Measurements from ENCODE around the gene CHRNA5. TPM values are rescaled to one million over a fixed set of nuclear protein-coding genes. Genes with fewer than 3 reads are reported as not detected.
A peak's percentile ranks its signal among the peaks of the same experiment; 100 is the strongest.

Gene CHRNA5
- total and polyA plus RNA-seq, 2 experiments from 2014 or later = 0.24 to 1.3 TPM

DNA sequence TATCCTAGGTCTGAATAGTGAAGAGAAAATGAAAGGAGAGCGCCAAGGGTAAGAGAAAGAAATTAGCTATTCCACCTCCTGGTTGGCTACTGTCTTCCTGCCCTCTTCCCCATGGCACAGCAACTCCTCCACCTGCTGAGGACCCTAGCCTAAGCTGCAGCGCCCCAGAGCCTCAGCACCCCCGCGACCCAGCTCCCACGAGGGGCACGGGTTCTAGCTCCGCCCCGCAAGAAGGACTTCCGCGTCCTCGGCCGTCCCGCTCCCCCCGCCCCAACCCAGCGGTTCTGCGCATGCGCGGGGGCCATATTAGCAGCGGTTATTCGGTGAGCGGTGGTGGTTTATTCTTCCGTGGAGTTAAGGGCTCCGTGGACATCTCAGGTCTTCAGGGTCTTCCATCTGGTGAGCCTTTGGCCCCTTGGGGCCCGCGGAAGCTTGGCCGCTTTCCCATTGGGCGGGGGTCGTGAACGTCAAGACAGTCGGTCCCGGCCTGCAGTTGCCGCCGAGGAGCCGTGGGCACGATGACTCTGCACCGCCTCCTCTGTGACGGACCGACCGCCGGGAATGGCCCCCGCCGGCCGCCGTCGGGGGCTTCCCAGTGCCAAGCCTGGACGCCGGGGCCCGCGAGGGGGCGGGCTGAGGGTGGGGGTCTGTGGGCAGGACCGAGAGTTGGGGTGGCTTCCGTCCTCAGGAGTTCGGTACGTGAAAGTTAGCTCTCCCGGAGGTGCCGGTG is 25.0 kb upstream of the CHRNA5 start, which contains the start of gene PSMA4:
Gene PSMA4, plus strand, starts transcription at position 304 of the 730 bp plus-strand sequence. CDS start 1,484 bp downstream, outside the sequence.
- Histone ChIP-seq H4K20me1 (ENCODE audit: insufficient read depth) (no peaks in the 10 kb centered on the region), H3K9ac (peak within 1 kb of the TSS; percentile 89), H2AFZ (peak within 1 kb of the TSS; percentile 84), H3K4me2 (ENCODE audit: unreplicated experiment) (peak within 1 kb of the TSS; percentile 86), H3K79me2 (ENCODE audit: insufficient read depth) (peaks cover 43% of the 10 kb centered on the region), H3F3A (ENCODE audit: insufficient read depth) (no peaks in the 10 kb centered on the region), H3K27ac (peak within 1 kb of the TSS; percentile 81), H3K4me1 (ENCODE audit: insufficient read depth) (peaks cover 9% of the 10 kb centered on the region), H3K9me2 (ENCODE audit: insufficient read depth) (no peaks in the 10 kb centered on the region), H3K4me3 (peak within 1 kb of the TSS; percentile 84), H3K27me3 (replicated peaks; ENCODE audit: insufficient read depth) (no peaks in the 10 kb centered on the region), H3K9me3 (ENCODE audit: low read depth) (no peaks in the 10 kb centered on the region), H3K36me3 (ENCODE audit: low read depth) (peaks cover 22% of the 10 kb centered on the region; the same call in 1 of the 2 replicates)
- TF ChIP-seq EZH2 (IDR thresholded peaks at IDR 0.05; ENCODE audit: insufficient read depth, poor library complexity, severe bottlenecking) (no peak), EZH2phosphoT487 (IDR thresholded peaks at IDR 0.05; ENCODE audit: insufficient read depth, low read depth) (no peak)
- in situ Hi-C loops (cut with MboI) = no loop called here
- 0 to 2% methylated on average over 45 to 50 of the region's 56 CpGs for WGBS, 2 experiments (ENCODE audit: low coverage in 1 of 2, low lambda C conversion rate in 2 of 2, missing lambda C conversion rate in 2 of 2)
- peak; percentile 90 for DNase-seq

DNA sequence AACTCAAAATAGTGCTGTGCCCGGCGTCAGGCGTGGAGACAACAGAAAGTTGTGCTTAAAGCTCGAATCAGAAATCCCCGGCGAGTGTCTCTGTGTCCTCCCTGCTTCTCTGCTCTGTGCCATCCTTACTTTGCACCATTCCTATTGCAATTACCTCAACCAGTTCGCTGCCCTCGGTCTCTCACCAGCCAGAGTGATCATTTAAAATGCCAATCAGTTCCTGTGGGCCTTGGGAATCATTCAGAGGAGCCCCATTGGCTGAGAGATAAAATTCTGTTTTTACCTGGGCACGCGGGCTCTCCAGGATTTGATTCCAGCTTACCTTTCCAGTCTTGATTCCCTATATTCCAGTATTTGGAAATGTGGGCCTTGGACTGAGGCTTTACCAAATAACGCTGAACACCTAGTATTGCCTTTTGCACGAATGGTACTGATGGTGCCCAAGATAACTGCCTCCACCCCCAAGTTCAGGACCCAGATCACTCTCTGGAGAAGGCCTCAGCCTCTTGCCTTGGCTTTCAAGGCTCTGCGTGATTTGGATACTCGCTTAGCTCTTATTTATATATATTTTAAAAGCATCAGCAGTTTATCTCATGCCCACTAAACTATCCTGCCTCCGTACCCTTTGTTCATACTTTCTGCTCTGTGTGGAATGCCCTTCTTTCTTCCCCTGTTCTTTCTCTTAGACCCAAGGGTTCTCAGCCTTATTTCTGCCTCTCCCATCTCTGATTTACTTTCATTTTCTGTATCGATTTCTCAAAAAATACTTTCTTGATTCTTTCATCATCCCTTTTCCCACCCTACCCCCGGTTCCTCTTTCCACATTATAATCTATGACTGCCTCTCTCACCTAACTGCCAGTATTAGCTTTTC is 24.2 kb upstream of the CHRNA5 start:
- 2 to 3% methylated on average over 15 to 17 of the region's 17 CpGs for WGBS, 2 experiments (ENCODE audit: low coverage in 1 of 2, low lambda C conversion rate in 2 of 2, missing lambda C conversion rate in 2 of 2)
- H3K79me2 ChIP-seq (ENCODE audit: insufficient read depth) = peaks cover 47% of the 10 kb centered on the region
- peak; percentile 45 for DNase-seq

DNA sequence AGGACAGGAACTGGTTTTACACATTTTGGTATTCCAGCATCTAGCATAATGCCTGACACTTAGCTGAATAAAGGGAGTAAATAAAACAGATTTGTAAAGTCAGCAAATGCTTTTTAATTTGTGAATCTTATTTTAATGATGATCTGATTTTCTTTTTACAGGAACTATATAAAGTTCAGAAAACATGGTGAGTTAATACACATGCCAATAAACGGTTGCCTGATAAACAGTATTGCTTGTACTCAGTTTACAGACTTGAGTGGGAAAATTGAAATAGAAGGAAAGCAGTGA is 23.6 kb upstream of the CHRNA5 start:
- peak overlapping the region; percentile 81 for H3K27ac ChIP-seq
- H3K4me1 ChIP-seq (ENCODE audit: insufficient read depth) = peaks cover 9% of the 10 kb centered on the region
- in situ Hi-C loops (cut with MboI) = no loop called here
- peak overlapping the region; percentile 84 for H3K4me3 ChIP-seq
- H3K9ac ChIP-seq = peak overlapping the region; percentile 89
- peak overlapping the region; percentile 86 for H3K4me2 ChIP-seq (ENCODE audit: unreplicated experiment)
- peak overlapping the region; percentile 84 for H2AFZ ChIP-seq
- no peak for TF ChIP-seq EZH2phosphoT487 (IDR thresholded peaks at IDR 0.05; ENCODE audit: insufficient read depth, low read depth)
- H3K9me2 ChIP-seq (ENCODE audit: insufficient read depth) = no peaks in the 10 kb centered on the region
- peaks cover 47% of the 10 kb centered on the region for H3K79me2 ChIP-seq (ENCODE audit: insufficient read depth)
- no peak for DNase-seq
- no peaks in the 10 kb centered on the region for H3K9me3 ChIP-seq (ENCODE audit: low read depth)
- no peaks in the 10 kb centered on the region for H3F3A ChIP-seq (ENCODE audit: insufficient read depth)
- WGBS, 2 experiments (ENCODE audit: low coverage in 1 of 2, low lambda C conversion rate in 2 of 2, missing lambda C conversion rate in 2 of 2) = 0 to 6% methylated on average over 1 of the region's 1 CpG
- peaks cover 34% of the 10 kb centered on the region for H3K36me3 ChIP-seq (ENCODE audit: low read depth)
- H4K20me1 ChIP-seq (ENCODE audit: insufficient read depth) = no peaks in the 10 kb centered on the region
- no peaks in the 10 kb centered on the region for H3K27me3 ChIP-seq (replicated peaks; ENCODE audit: insufficient read depth)

More for the DNA sequence above, 24.2 kb upstream of the CHRNA5 start:
- Histone ChIP-seq H3K27ac (peak overlapping the region; percentile 81), H3K9ac (peak overlapping the region; percentile 89), H3K4me1 (ENCODE audit: insufficient read depth) (peaks cover 9% of the 10 kb centered on the region), H3K27me3 (replicated peaks; ENCODE audit: insufficient read depth) (no peaks in the 10 kb centered on the region), H2AFZ (peak overlapping the region; percentile 84), H3K9me2 (ENCODE audit: insufficient read depth) (no peaks in the 10 kb centered on the region), H3K4me2 (ENCODE audit: unreplicated experiment) (peak overlapping the region; percentile 86), H3K36me3 (ENCODE audit: low read depth) (peaks cover 28% of the 10 kb centered on the region), H3K4me3 (peak overlapping the region; percentile 84), H3K9me3 (ENCODE audit: low read depth) (no peaks in the 10 kb centered on the region), H4K20me1 (ENCODE audit: insufficient read depth) (no peaks in the 10 kb centered on the region), H3F3A (ENCODE audit: insufficient read depth) (no peaks in the 10 kb centered on the region)
- TF ChIP-seq EZH2 (IDR thresholded peaks at IDR 0.05; ENCODE audit: insufficient read depth, poor library complexity, severe bottlenecking) (no peak), EZH2phosphoT487 (IDR thresholded peaks at IDR 0.05; ENCODE audit: insufficient read depth, low read depth) (no peak)
- in situ Hi-C loops (cut with MboI) = no loop called here

DNA sequence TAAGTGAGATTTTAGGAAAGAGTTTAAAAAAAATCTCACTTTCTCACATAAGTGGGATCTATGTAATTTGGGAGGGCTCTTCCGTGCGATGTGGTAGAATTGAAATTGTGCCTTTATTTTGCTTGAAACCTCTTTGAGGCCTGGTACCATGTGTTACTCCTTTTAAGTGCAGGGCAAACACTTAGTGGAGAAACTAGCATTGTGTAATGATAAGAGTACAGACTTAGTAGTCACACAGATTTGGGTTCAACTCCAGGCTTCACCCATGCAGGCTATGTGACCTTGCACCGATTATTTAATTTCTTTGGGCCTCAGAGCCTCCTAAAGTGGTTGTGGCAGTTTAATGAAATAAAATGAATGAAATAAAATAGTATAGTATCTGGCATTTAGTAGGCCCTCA is 22.7 kb upstream of the CHRNA5 start:
- H3K9me2 ChIP-seq (ENCODE audit: insufficient read depth) = no peaks in the 10 kb centered on the region
- H3K4me3 ChIP-seq = no peak overlapping the region
- H4K20me1 ChIP-seq (ENCODE audit: insufficient read depth) = no peaks in the 10 kb centered on the region
- no peak overlapping the region for H3K9ac ChIP-seq
- H3K36me3 ChIP-seq (ENCODE audit: low read depth) = peaks cover 44% of the 10 kb centered on the region
- DNase-seq = no peak
- no peaks in the 10 kb centered on the region for H3F3A ChIP-seq (ENCODE audit: insufficient read depth)
- in situ Hi-C loops (cut with MboI) = no loop called here
- no peaks in the 10 kb centered on the region for H3K9me3 ChIP-seq (ENCODE audit: low read depth)
- no peak overlapping the region for H3K4me2 ChIP-seq (ENCODE audit: unreplicated experiment)
- H3K79me2 ChIP-seq (ENCODE audit: insufficient read depth) = peaks cover 47% of the 10 kb centered on the region
- TF ChIP-seq EZH2phosphoT487 (IDR thresholded peaks at IDR 0.05; ENCODE audit: insufficient read depth, low read depth) (no peak), EZH2 (IDR thresholded peaks at IDR 0.05; ENCODE audit: insufficient read depth, poor library complexity, severe bottlenecking) (no peak)
- WGBS, 2 experiments (ENCODE audit: low coverage in 1 of 2, low lambda C conversion rate in 2 of 2, missing lambda C conversion rate in 2 of 2) = 97 to 99% methylated on average over 3 of the region's 3 CpGs
- H3K27me3 ChIP-seq (replicated peaks; ENCODE audit: insufficient read depth) = no peaks in the 10 kb centered on the region
- no peak overlapping the region for H2AFZ ChIP-seq
- no peak overlapping the region for H3K27ac ChIP-seq
- H3K4me1 ChIP-seq (ENCODE audit: insufficient read depth) = peaks cover 9% of the 10 kb centered on the region
